EL (cell line): Measurements from ENCODE around the gene NT5C3A.
"Not testable (repeated sequence)": the region's sequence is repeated elsewhere in the genome, so short reads cannot be mapped to it uniquely, and the experiment has no call there.

Source experiments
- DNase-seq: peaks from one replicate; pipeline ENCODE4 v3.0.0-alpha.2; 2016

NT5C3A gene

DNA sequence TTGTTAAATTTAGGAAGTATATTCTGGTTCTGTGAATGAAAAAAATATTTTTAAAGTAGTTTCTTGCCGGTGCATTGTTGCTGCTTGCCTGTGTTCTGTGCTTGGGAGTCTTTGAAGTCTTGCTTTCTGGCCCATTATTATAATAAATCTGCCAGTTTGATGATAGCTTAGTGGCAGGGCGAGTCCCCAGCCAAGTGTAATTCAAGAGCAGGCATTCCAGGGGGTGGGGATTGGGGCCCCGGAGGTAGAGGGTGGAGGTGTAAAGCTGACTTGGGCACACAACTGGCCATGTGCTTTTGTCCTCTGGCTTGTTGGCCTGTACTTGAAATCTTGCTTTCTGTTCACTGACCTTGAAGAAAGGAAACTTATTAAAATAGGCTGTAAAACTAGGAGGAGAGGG lies 90.6 kb downstream of the NT5C3A start:
- not testable (repeated sequence) for DNase-seq

DNA sequence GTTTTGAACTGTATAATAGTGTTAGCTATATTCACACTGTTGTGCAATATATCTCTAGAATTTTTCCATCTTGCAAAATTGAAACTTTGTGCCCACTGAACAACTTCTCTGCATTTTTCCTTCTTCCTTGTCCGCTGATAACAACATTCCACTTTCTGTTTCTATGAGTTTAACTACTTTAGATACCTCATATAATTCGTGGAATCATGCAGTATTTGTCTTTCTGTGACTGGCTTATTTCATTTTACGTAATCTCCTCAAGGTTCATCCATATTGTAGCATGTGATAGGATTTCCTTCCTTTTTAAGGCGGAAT lies 95.4 kb downstream of the NT5C3A start:
- DNase-seq, result not testable (repeated sequence)

DNA sequence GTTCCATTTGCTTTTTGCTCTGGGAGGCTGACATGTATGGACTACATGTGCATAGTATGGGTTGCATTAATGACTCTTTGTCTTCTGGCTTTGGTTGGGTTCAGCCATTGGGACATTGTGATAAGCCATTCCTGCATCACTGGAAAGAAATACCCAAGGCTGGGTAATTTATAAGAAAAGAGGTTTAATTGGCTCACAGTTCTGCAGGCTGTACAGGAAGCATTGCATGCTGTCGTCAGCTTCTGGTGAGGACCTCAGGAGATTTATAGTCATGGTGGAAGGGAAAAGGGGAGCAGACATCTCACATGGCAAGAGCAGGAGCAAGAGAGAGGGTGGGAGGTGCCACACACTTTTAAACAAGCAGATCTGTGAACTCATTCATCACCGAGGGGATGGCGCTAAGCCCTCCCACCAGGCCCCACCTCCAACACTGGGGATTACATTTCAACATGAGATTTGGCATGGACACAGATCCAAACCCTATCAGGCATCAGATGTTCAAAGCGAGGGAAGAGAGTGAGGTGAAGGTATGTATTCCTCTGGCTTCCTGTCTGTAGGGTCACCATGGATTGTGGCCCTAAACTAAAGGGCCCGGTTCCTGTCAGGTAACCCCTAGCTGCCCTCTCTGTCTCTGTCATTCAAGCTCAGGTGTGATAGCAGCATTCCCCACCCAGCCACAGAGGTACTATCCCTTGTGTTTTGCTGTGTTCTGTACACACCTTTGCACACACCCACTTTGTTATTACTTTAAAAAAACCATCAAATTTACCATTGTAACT lies 95.9 kb downstream of the NT5C3A start:
- DNase-seq, result not testable (repeated sequence)

DNA sequence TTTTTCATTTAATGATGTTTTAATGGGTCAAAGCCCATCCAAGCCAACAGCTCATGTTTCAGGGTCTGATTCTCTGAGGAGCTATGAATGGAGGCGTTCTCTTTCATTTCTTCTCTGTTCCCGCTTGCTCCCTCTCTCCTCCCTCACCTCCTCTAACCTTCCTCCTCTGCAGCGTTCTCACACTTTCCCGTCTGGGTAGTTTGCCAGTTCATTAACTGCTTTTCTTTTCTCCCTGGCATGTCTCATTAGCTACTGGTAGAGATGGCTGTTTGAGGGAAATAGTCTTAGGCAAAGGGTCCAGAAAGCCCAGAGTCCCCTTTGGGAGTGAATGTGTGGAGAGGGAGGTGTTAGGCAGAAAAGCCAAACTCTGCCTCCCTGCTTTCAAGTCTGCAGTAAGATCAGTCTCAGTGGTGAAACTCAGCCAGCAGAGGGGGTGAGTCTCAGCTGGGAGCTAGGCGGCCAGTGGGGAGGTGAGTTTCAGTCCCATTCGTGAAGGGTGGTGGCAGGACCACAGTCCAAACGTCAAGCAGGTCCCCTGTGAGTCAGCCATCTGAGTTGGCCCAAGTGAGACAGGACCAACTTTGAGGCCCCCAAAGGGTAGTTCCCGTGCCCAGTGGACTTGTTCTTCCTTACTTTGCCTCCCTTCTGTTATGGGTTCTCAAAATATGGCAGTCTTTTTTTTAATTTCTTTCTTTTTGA lies 98.0 kb downstream of the NT5C3A start:
- DNase-seq, result not testable (repeated sequence)
